Cardiac muscle cell (in vitro differentiated cells and primary cell): ENCODE data around the gene ORM1. TPM values are rescaled to one million over a fixed set of nuclear protein-coding genes. Genes with fewer than 3 reads are reported as not detected.
"Not testable (repeated sequence)": the region's sequence is repeated elsewhere in the genome, so short reads cannot be mapped to it uniquely, and the experiment has no call there.

Experiments used
- DNase-seq, 2 donors: peaks; one replicate each; pipeline versions ENCODE4 v3.0.0 to v3.0.0-alpha.2; 2010 to 2017; ENCODE audit warnings: low read depth in 1 of 2, low spot score in 1 of 2
- H3K27ac ChIP-seq: fragments of 200-600 bp; sonication (generic); 2 replicates; pipeline ENCODE4 v1.5.1; 2016
- H3K27me3 ChIP-seq: fragments of 200-600 bp; sonication (generic); 2 replicates; pipeline ENCODE4 v1.6.0; 2016; ENCODE audit warnings: control low read depth
- H3K36me3 ChIP-seq: fragments of 200-600 bp; sonication (generic); 2 replicates; pipeline ENCODE4 v1.5.1; 2016; ENCODE audit warnings: control low read depth
- H3K4me1 ChIP-seq: fragments of 200-600 bp; sonication (generic); 2 replicates; pipeline ENCODE4 v1.8.1; 2017; ENCODE audit warnings: low read depth, mild to moderate bottlenecking, mixed run types
- H3K4me3 ChIP-seq: fragments of 200-600 bp; sonication (generic); 2 replicates; pipeline ENCODE4 v1.5.1; 2016; ENCODE audit warnings: mild to moderate bottlenecking
- H3K9me3 ChIP-seq: fragments of 200-600 bp; sonication (generic); 2 replicates; pipeline ENCODE4 v1.5.1; 2017; ENCODE audit warnings: low read depth, mild to moderate bottlenecking, control low read depth
- CTCF ChIP-seq: IDR thresholded peaks from 2 replicates; pipeline ENCODE4 v1.5.1; 2012; ENCODE audit warnings: low read depth, mild to moderate bottlenecking, low read length
- polyA plus RNA-seq: library from polyadenylated mRNA; unstranded; fragments of >200 nt; fragmentation: Nextera tagmentation; extraction: Ambion mirVana; gene quantifications from 2 replicates; pipeline ENCODE4 v1.2.1, GENCODE V29; 2016
- total RNA-seq: library from RNA; depleted of rRNA; stranded (reverse); fragments of >200 nt; gene quantifications from 2 replicates; pipeline ENCODE4 v1.2.3, GENCODE V29; 2016

ORM1 gene
- total RNA-seq (not detected in 2 replicates), polyA plus RNA-seq (0.75 TPM in 1 of 2 replicates, not detected in the other)

GRCh38 chr9:114322831-114323531 lies at the start of gene ORM1:
Gene ORM1, plus strand, starts transcription at chr9:114323098. Its CDS starts 36 bp downstream, at chr9:114323134.
- H3K27ac ChIP-seq, H3K4me3 ChIP-seq, H3K9me3 ChIP-seq, H3K36me3 ChIP-seq, H3K27me3 ChIP-seq, H3K4me1 ChIP-seq, DNase-seq: not testable (repeated sequence)

- Histone ChIP-seq H3K9me3 (no peaks in the 10 kb centered on the region), H3K27me3 (no peaks in the 10 kb centered on the region), H3K36me3 (no peaks in the 10 kb centered on the region), H3K4me1 (no peaks in the 10 kb centered on the region), H3K27ac (no peak overlapping the region), H3K4me3 (no peak overlapping the region)
- no peak for DNase-seq
- TF ChIP-seq CTCF: no peak
Measured at GRCh38 chr9:114273461-114273881, 49.4 kb upstream of the ORM1 start.

- DNase-seq: no peak
- H3K4me1 ChIP-seq: no peaks in the 10 kb centered on the region
- no peak overlapping the region for H3K4me3 ChIP-seq
- H3K36me3 ChIP-seq: no peaks in the 10 kb centered on the region
- TF ChIP-seq CTCF: no peak
- no peak overlapping the region for H3K27ac ChIP-seq
- no peaks in the 10 kb centered on the region for H3K27me3 ChIP-seq
- no peaks in the 10 kb centered on the region for H3K9me3 ChIP-seq
Measured at GRCh38 chr9:114274217-114274616, 48.7 kb upstream of the ORM1 start.

- H3K4me1 ChIP-seq: no peaks in the 10 kb centered on the region
- H3K36me3 ChIP-seq: no peaks in the 10 kb centered on the region
- no peak overlapping the region for H3K27ac ChIP-seq
- H3K9me3 ChIP-seq: no peaks in the 10 kb centered on the region
- no peak for TF ChIP-seq CTCF
- no peak overlapping the region for H3K4me3 ChIP-seq
- no peak for DNase-seq
- H3K27me3 ChIP-seq: no peaks in the 10 kb centered on the region
Measured at GRCh38 chr9:114275246-114276004, 47.5 kb upstream of the ORM1 start.

- no peaks in the 10 kb centered on the region for H3K9me3 ChIP-seq
- TF ChIP-seq CTCF: no peak
- H3K27ac ChIP-seq: no peak overlapping the region
- H3K36me3 ChIP-seq: no peaks in the 10 kb centered on the region
- H3K4me1 ChIP-seq: no peaks in the 10 kb centered on the region
- DNase-seq: peak in 1 of 2 donors; percentile 88
- no peak overlapping the region for H3K4me3 ChIP-seq
- H3K27me3 ChIP-seq: no peaks in the 10 kb centered on the region
Measured at GRCh38 chr9:114276908-114277821, 45.7 kb upstream of the ORM1 start.
